Vagina (tissue), 2 donors: ENCODE results near the gene PACRG.

Experiments
- CTCF ChIP-seq, 3 experiments: fragments of 450-650 bp in 2 of 3; fragments of 200-600 bp in 1 of 3; sonication (generic) in 1 of 3; IDR thresholded peaks; one replicate each; pipeline ENCODE4 v1.5.1; 2017 to 2019; ENCODE audit warnings: antibody characterized with exemption in 3 of 3, mild to moderate bottlenecking in 2 of 3, moderate library complexity in 2 of 3
- POLR2A ChIP-seq, 2 donors: fragments of 450-650 bp; IDR thresholded peaks; one replicate each; pipeline ENCODE4 v1.6.1; 2017; ENCODE audit warnings: antibody characterized with exemption in 2 of 2, mild to moderate bottlenecking in 2 of 2, moderate library complexity in 2 of 2
- POLR2AphosphoS5 ChIP-seq, 2 donors: sonication (generic); formaldehyde crosslinking; IDR thresholded peaks; one replicate each; pipeline ENCODE4 v1.9.0; 2017; ENCODE audit warnings: antibody characterized with exemption in 2 of 2, mild to moderate bottlenecking in 2 of 2, low read depth in 1 of 2; ENCODE audit not compliant: insufficient read depth in 1 of 2

GRCh38 chr6:163293286-163293685 lies 565.5 kb downstream of the PACRG start:
- no peak for TF ChIP-seq CTCF (IDR thresholded peaks at IDR 0.05)
- TF ChIP-seq POLR2A (IDR thresholded peaks at IDR 0.05) = no peak
- TF ChIP-seq POLR2AphosphoS5 (IDR thresholded peaks at IDR 0.05; ENCODE audit: insufficient read depth in 1 of 2, low read depth in 1 of 2) = no peak
